ENCODE measurements around the gene GLIS1. TPM values are rescaled to one million over a fixed set of nuclear protein-coding genes. Genes with fewer than 3 reads are reported as not detected.

Gene GLIS1
- total and polyA plus RNA-seq, 8 donors, result 0.06 to 0.26 (median 0.13) TPM; not detected in 4

DNA sequence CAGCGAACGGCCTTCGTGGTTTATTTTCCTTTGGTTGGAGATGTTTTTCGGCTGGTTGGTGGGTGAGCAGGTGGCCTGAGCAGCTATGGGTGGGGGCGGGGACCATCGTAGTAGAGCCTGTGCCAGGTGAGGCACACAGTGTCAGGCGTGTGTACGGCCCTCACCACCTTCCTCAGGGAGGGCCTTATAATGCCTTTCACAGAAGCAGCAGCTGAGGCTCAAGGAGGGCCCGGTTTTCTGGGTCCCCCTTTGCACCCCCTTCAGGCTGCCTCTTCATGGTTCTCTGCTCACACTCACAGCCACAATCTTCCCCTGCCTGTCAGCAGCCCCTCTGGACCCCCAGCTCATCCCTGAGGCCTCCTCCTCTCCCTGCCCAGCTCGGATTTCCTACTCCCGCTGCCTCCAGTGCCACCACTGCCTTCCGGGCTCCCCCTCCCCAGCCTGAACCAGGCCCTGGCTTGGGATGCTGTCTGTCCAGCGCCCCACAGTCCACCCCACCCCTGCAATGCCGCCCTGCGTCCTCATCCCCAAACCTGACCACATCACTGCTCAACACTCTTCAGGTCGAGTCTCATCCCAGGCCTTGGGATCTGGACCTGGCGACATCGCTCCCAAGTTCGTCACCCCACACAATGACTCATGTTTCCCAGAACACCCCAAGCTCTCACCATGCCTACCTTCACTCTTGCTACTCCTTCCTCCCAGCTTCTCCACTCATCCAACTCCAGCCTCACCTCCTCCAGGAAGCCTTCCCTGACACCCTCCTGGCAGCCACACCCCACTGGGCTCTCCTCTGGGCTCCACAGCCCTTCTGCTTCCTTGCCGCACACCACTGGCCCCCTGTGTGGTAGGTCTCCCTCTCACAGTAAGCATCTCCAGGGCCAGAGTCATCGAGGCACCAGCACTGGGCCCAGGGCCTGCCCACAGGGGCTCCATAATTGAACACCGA, 225.9 kb downstream of the GLIS1 start:
- TF ChIP-seq, protein P1, sequence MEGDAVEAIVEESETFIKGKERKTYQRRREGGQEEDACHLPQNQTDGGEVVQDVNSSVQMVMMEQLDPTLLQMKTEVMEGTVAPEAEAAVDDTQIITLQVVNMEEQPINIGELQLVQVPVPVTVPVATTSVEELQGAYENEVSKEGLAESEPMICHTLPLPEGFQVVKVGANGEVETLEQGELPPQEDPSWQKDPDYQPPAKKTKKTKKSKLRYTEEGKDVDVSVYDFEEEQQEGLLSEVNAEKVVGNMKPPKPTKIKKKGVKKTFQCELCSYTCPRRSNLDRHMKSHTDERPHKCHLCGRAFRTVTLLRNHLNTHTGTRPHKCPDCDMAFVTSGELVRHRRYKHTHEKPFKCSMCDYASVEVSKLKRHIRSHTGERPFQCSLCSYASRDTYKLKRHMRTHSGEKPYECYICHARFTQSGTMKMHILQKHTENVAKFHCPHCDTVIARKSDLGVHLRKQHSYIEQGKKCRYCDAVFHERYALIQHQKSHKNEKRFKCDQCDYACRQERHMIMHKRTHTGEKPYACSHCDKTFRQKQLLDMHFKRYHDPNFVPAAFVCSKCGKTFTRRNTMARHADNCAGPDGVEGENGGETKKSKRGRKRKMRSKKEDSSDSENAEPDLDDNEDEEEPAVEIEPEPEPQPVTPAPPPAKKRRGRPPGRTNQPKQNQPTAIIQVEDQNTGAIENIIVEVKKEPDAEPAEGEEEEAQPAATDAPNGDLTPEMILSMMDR (IDR thresholded peaks at IDR 0.05), result no peak

DNA sequence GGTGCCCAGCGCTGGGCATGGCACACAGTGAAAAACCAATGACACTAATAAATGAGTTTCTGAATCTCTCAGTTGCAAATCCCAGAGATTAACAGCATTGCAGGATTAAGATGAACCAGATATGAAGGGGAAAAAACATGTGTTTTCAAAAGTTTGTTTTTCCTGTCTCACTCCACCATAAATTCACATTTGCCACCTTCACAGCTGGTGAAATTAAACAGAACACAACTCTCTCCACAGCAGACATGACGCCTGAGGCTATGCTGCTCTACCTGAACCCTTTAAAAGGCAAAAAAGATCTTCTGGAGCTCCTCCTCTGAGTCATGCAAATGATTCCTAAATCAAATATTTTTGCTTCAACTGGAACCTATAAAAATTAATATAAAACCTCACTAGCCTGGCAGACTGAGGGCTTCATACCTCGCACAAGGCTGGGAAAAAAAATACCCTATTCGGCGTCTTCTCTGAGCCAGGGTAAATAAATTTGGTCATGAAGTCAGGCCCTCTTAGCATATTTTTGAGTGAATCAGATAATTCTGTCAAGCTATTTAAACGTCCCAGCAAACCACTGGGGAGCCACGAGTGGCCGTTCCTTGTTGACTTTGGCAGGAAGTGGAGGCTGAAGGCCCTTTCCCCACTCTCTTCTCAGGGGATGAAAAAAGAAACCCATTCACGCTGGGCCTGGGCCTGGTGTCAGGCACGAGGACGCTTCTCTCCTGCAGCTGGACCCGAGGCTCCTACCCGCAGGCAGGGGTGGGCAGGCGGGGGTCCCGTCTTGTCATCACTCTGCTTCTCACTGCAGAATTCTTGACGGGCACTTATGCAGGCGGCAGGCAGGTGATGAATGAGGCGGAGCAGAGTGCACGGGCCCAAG, 226.8 kb downstream of the GLIS1 start:
- WGBS, 2 donors, result 48 to 51% methylated on average over 19 of the region's 19 CpGs
- Histone ChIP-seq H3K27ac (peak overlapping the region in 1 of 4 donors; percentile 17), H3K27me3 (no peaks in the 10 kb centered on the region), H3K4me3 (no peak overlapping the region), H3K9me3 (no peaks in the 10 kb centered on the region), H3K4me1 (no peaks in the 10 kb centered on the region), H3K36me3 (no peaks in the 10 kb centered on the region)
- intact Hi-C loops (cut with DNase I), result no loop called here
- peak; percentile 24 to 56 (median 40) for ATAC-seq
- FAIRE-seq, result no peak
- DNase-seq, result peak in 1 of 6 donors; percentile 32
- TF ChIP-seq, protein P1 (IDR thresholded peaks at IDR 0.05), result no peak

More for the DNA sequence above, 225.9 kb downstream of the GLIS1 start:
- Histone ChIP-seq H3K9me3 (no peaks in the 10 kb centered on the region), H3K4me3 (no peak overlapping the region), H3K36me3 (no peaks in the 10 kb centered on the region), H3K27ac (peak overlapping the region in 1 of 4 donors; percentile 17), H3K27me3 (no peaks in the 10 kb centered on the region), H3K4me1 (no peaks in the 10 kb centered on the region)
- intact Hi-C loops (cut with DNase I), result no loop called here
- FAIRE-seq (no peak), ATAC-seq (peak in 1 of 4 donors; percentile 12), DNase-seq (no peak)
- 74 to 79% methylated on average over 21 to 22 of the region's 22 CpGs for WGBS, 2 donors

DNA sequence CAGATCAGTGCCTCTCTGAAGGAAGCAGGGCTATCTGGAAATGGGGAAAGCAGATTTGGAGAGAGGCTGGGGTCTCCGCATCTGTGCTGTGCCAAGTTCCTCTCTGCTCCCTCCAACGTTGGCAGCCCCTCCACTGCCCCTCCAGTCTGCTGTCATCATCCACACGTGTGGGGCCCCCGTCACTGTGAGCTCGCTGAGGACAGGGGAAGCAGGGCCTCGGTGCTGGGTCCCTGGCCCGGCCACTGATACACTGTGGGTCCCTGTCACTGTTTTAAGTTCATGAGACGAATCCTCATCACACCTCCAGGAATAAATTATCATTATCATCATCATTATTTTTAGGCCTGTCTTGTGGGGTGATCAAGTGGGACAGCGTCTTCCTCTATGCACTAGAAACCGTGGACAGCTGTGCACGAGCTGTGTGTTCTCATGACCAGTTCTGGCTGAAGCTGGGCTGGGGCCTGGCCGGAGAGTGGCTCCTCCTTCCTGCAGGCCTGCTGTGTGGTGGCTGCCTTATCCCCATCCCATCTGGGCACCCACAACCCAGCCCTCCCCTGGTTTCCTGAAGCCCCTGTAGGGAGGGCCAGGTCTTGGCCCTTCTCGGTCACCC, 227.5 kb downstream of the GLIS1 start:
- TF ChIP-seq, protein P1 (IDR thresholded peaks at IDR 0.05), result no peak
- Histone ChIP-seq H3K27me3 (no peaks in the 10 kb centered on the region), H3K4me3 (no peak overlapping the region), H3K9me3 (no peaks in the 10 kb centered on the region), H3K36me3 (no peaks in the 10 kb centered on the region), H3K4me1 (no peaks in the 10 kb centered on the region), H3K27ac (no peak overlapping the region)
- DNase-seq (no peak), ATAC-seq (no peak), FAIRE-seq (no peak)
- WGBS, 2 donors, result 77 to 81% methylated on average over 13 of the region's 13 CpGs
- intact Hi-C loops (cut with DNase I), result no loop called here

DNA sequence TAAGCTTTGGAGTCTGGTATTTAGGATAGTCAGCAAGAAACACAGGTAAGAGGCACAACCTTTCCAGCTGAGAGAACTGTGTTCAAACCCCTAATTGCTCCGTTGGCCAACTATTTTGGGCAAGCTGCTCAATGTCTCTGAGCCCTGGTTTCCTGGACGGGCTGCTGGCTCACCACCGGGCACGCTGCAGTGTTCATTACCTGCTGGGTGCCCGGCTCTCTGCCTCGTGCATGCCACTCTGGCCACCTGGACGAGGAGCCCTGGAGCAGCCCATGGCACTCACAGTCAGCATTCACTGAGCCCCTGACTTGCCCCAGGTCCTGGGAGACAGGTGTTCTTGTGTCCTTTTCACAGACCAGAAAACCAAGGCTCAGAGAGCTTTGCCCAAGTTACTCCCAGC, 228.7 kb downstream of the GLIS1 start:
- Histone ChIP-seq H3K4me1 (no peaks in the 10 kb centered on the region), H3K27me3 (no peaks in the 10 kb centered on the region), H3K9me3 (no peaks in the 10 kb centered on the region), H3K4me3 (no peak overlapping the region), H3K27ac (no peak overlapping the region), H3K36me3 (no peaks in the 10 kb centered on the region)
- DNase-seq (peak in 1 of 6 donors; percentile 27), ATAC-seq (no peak), FAIRE-seq (no peak)
- intact Hi-C loops (cut with DNase I), result no loop called here
- TF ChIP-seq, protein P1 (IDR thresholded peaks at IDR 0.05), result no peak
- 75 to 85% methylated on average over 7 of the region's 7 CpGs for WGBS, 2 donors
